Measurements from ENCODE around the gene WNT9A.

DNA sequence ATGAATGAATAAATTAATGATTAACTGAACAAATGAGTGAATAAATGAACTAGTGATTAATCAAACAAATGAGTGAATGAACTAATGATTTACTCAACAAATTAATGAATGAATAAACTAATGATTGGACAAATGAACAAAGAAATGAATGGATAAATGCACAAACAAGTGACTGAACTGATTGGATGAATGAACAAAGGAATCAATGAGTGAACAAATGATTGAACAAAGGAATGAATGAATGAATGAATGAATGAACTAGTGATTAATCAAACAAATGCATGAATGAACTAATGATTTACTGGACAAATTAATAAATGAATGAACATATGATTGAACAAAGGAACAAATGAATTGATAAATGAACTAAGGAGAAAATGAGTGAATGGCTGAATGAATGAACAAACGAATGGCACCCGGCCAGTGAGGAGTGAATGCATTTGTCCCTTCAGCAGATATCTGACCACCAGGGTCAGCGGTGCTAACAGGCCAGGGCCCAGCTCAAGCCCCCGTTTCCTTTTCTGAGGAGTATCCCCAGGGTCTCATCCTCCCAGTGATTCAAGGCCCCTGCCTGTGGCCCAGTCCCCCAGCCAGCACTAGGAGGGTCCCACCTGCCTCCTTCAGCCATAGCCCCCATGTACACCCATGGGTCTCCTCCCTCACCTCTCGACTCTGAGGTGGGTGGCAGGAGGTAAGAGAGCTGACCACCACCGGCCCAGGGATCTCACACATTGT lies 49.9 kb downstream of the WNT9A start:
- TF ChIP-seq EZH2 (IDR thresholded peaks at IDR 0.05) (no peak), FOXP2 (optimal IDR thresholded peaks at IDR 0.05; ENCODE audit: control extremely low read depth, extremely low read length, insufficient read depth) (no peak)
